HG02973 (cell line): ENCODE data around the gene HMCN1.
"Not testable (repeated sequence)": the region's sequence is repeated elsewhere in the genome, so short reads cannot be mapped to it uniquely, and the experiment has no call there.

Experiments
- ATAC-seq: cut with Tn5 transposase; IDR thresholded peaks from one replicate; pipeline ENCODE4 v1.9.1; 2021; ENCODE audit warnings: moderate library complexity; ENCODE audit not compliant: unreplicated experiment

Gene HMCN1

GRCh38 chr1:186183970-186184628, 449.9 kb downstream of the HMCN1 start:
- ATAC-seq: peak; percentile 67

GRCh38 chr1:186186251-186186650, 452.1 kb downstream of the HMCN1 start:
- not testable (repeated sequence) for ATAC-seq

GRCh38 chr1:186187601-186188000, 453.4 kb downstream of the HMCN1 start:
- peak; percentile 55 for ATAC-seq

GRCh38 chr1:186188004-186188539, 453.9 kb downstream of the HMCN1 start:
- ATAC-seq: no peak

- ATAC-seq: no peak
Measured at GRCh38 chr1:186188736-186189135, 454.5 kb downstream of the HMCN1 start.

DNA sequence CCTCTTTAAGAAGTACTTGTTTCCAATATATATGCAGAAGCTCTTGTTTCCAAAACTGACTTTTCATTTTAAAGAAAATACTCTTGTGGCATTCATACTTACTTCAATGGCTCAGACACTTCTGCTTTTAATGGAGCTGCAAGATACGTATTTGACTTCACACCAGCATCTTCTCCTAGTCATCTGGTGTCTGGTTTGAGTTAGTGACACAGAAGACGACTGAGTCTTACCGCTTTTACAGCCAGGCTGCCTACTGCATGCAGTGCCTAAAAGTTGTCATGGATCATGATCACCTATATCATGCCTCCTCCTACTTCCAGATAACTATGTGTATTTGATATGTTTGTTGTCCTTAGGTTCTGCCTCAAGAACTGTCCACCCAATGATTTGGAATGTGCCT, 455.0 kb downstream of the HMCN1 start:
- ATAC-seq: no peak

DNA sequence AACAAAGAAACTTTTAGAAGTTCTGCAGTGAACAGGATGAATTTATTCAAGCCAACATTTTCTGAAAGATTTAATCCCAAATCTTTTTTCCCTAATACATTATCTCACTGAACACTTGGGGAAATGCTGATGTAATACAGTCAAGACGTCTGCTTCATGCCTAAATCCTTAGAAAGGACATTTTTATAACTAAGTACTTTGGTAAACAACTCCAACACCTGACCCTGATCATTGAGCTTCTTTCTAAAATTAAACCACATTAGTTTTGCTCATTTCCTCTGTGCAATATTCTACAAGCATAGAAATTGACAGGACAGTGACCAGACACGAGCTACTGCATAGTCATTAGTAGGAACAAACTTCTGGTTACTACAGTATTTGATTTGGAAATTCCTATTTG, 457.3 kb downstream of the HMCN1 start:
- no peak for ATAC-seq

DNA sequence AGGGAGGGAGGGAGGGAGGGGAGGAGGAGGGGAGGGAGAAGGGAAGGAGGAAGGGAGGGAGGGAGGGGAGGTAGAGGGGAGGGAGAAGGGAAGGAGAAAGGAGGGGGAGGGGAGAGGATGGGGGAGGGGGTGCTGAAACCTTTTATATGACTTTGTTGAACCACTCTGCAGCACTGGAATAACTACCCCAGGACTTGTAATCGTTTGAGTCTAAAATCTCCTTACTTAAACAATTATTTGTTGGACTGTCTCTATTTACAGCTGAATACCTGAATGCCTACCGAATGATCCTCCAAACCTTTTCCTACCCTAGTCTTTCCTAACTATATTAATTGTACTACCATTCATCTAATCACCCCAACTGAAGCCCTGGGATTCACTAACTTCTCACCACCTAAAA, 459.0 kb downstream of the HMCN1 start:
- no peak for ATAC-seq

DNA sequence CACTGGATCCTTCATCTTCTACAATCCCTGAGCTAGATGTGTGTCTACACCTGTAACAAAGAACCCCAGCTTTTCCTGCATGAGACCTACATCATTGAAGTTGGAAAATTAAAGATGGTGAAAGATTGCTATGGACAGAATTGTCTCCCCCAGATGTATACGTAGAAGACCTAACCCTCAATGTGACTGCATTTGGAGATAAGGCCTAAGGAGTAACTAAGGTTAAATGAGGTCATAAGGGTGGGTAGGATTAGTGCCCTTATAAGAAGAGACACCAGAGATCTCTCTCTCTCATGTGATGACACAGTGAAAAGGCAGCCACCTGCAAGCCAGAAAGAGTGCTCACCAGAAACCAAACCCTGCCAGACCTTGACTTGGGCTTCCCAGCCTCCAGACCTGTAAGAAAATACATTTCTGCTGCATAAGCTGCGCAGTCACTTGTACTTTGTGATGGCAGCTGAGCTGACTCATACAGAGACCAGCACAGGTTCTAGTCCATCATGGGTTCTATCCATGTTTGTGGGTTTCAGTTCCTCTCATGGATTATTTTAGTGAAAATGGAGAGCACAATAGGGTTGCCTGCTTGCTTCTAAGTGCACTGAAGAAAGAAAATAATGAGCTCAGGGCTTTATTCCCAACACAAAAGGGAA, 460.0 kb downstream of the HMCN1 start:
- ATAC-seq: peak; percentile 97

DNA sequence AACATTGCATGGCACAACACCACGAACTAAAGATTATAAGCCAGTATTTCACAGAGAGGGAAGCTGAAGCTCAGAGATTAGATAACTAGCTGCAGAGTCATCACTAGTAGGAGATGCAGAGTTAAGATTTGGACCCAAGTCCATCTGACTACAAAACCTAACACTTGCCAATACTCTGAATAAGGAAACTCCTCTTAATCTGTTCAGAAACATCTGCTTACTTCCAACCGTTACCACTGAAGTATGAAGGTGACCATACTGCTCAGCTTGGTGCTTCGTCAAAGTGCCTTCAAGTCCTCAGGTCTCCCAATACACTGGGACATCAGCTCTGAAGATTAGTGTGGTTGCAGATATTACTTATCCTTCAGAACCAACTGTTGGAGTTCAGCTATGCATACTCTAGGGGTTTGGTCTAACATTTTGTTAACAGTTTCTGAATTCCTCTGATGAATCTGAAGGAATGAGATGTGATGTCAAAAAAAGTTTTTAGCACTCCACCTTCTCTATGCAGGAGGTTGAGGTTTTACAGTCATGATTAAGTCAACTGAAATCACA, 461.3 kb downstream of the HMCN1 start:
- ATAC-seq: no peak

GRCh38 chr1:186202271-186202764, 468.1 kb downstream of the HMCN1 start:
- ATAC-seq: no peak

- no peak for ATAC-seq
Measured at GRCh38 chr1:186202776-186203175, 468.6 kb downstream of the HMCN1 start.

DNA sequence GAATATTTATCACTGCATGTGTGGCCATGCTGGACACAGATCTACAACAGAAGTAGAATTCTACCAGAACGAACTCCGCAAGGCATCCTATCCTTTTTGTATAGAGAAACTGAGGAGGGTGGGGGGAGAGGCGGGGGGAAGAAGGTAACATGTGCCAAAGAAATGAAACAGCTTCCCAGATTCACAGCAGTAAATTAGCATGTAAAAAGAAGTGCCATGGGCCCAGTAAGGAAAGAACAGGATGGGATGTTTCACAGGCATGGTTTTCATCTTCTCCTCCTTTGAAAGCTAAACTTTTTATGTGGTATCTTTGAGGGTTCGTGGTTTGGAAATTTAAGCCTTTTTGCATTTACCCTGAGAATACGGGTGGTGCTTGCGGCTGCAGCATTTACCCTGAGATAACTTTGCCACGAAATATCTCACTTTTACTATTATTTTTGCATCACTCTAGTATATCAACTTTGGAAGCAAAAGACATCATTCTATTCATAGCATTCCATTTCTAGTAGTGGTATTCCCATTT, 471.9 kb downstream of the HMCN1 start:
- no peak for ATAC-seq

GRCh38 chr1:186207391-186208085, 473.3 kb downstream of the HMCN1 start:
- ATAC-seq: no peak

GRCh38 chr1:186208405-186209129, 474.4 kb downstream of the HMCN1 start:
- no peak for ATAC-seq

- ATAC-seq: no peak
Measured at GRCh38 chr1:186210258-186210657, 476.1 kb downstream of the HMCN1 start.

GRCh38 chr1:186211583-186211982, 477.4 kb downstream of the HMCN1 start:
- not testable (repeated sequence) for ATAC-seq

GRCh38 chr1:186212568-186213224, 478.5 kb downstream of the HMCN1 start:
- peak; percentile 90 for ATAC-seq

- no peak for ATAC-seq
Measured at GRCh38 chr1:186213225-186213607, 479.0 kb downstream of the HMCN1 start.

DNA sequence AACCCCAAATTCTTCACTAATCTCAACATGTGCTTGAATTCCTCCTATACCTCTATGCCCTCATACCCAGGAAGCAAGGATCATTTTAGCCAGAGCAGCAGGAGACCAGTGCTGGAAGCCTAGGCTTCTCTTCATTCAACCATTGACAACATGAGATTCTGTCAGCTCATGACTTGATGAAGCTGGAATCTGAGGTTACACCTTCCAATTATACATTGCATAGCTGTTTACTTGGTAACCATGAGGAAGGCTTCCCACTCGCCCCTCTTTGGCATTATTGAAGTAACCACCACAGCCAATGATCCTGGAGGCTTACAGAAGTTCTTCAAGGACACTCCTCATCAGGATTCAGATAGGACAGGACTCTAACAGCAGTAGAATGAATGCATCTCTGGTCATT, 480.6 kb downstream of the HMCN1 start:
- ATAC-seq: no peak
